MM.1S (cell line): ENCODE measurements around the gene C13orf46.
"Not testable (repeated sequence)": the region's sequence is repeated elsewhere in the genome, so short reads cannot be mapped to it uniquely, and the experiment has no call there.

Source experiments
- DNase-seq: peaks from one replicate; pipeline ENCODE4 v3.0.0-alpha.2; 2015
- H2AFZ ChIP-seq: fragments of 300-600 bp; sonication (generic); 2 replicates; pipeline ENCODE4 v1.6.0; 2016; ENCODE audit warnings: antibody characterized with exemption, low read length
- H3F3A ChIP-seq: fragments of 300-600 bp; sonication (generic); 2 replicates; pipeline ENCODE4 v1.6.1; 2016; ENCODE audit warnings: mild to moderate bottlenecking, antibody characterized with exemption, low read length, moderate library complexity, mixed read lengths; ENCODE audit not compliant: insufficient read depth
- H3K27ac ChIP-seq: fragments of 300-600 bp; sonication (generic); 2 replicates; pipeline ENCODE4 v1.5.1; 2016; ENCODE audit warnings: mild to moderate bottlenecking, low read length
- H3K27me3 ChIP-seq: fragments of 300-600 bp; sonication (generic); replicated peaks from 2 replicates; pipeline ENCODE4 v1.6.0; 2016; ENCODE audit warnings: low read length; ENCODE audit not compliant: insufficient read depth
- H3K36me3 ChIP-seq: fragments of 300-600 bp; sonication (generic); replicated peaks from 2 replicates; pipeline ENCODE4 v1.6.1; 2016; ENCODE audit warnings: mild to moderate bottlenecking, low read length, mixed read lengths; ENCODE audit not compliant: insufficient read depth
- H3K4me1 ChIP-seq: fragments of 300-600 bp; sonication (generic); 2 replicates; pipeline ENCODE4 v1.6.1; 2016; ENCODE audit warnings: low read length, mixed read lengths
- H3K4me2 ChIP-seq: fragments of 300-600 bp; sonication (generic); 2 replicates; pipeline ENCODE4 v1.6.0; 2016; ENCODE audit warnings: low read depth, low read length
- H3K4me3 ChIP-seq: fragments of 300-600 bp; sonication (generic); 2 replicates; pipeline ENCODE4 v1.5.1; 2016; ENCODE audit warnings: low read length, mixed read lengths
- H3K79me2 ChIP-seq: fragments of 300-600 bp; sonication (generic); 2 replicates; pipeline ENCODE4 v1.6.1; 2016; ENCODE audit warnings: mixed run types, low read length, mixed read lengths
- H3K9ac ChIP-seq: fragments of 300-600 bp; sonication (generic); 2 replicates; pipeline ENCODE4 v1.6.1; 2016; ENCODE audit warnings: low read length, mixed read lengths
- H3K9me2 ChIP-seq: fragments of 300-600 bp; sonication (generic); replicated peaks from 2 replicates; pipeline ENCODE4 v1.6.1; 2016; ENCODE audit warnings: mild to moderate bottlenecking, low read length, mixed read lengths; ENCODE audit not compliant: insufficient read depth
- H3K9me3 ChIP-seq: fragments of 300-600 bp; sonication (generic); replicated peaks from 2 replicates; pipeline ENCODE4 v1.6.1; 2016; ENCODE audit warnings: mild to moderate bottlenecking, low read length, mixed read lengths; ENCODE audit not compliant: insufficient read depth
- H4K20me1 ChIP-seq: fragments of 300-600 bp; sonication (generic); 2 replicates; pipeline ENCODE4 v1.6.1; 2016; ENCODE audit warnings: mild to moderate bottlenecking, low read length, moderate library complexity, mixed read lengths; ENCODE audit not compliant: insufficient read depth
- CTCF ChIP-seq: fragments of 300-600 bp; sonication (generic); IDR thresholded peaks from 2 replicates; pipeline ENCODE4 v1.5.1; 2016; ENCODE audit warnings: antibody characterized with exemption, low read length, mixed read lengths
- EZH2 ChIP-seq: fragments of 300-600 bp; sonication (generic); optimal IDR thresholded peaks from 2 replicates; pipeline ENCODE3; 2017; ENCODE audit warnings: low read depth, mild to moderate bottlenecking, antibody characterized with exemption, low read length, mixed read lengths
- EZH2phosphoT487 ChIP-seq: fragments of 300-600 bp; sonication (generic); IDR thresholded peaks from 2 replicates; pipeline ENCODE4 v1.6.1; 2018; ENCODE audit warnings: antibody characterized with exemption, low read length

C13orf46 gene

GRCh38 chr13:113915012-113915763 lies 58.7 kb downstream of the C13orf46 start:
- H3K4me1 ChIP-seq = peaks cover 14% of the 10 kb centered on the region
- no peaks in the 10 kb centered on the region for H3K9me2 ChIP-seq
- no peaks in the 10 kb centered on the region for H3K36me3 ChIP-seq
- no peak overlapping the region for H3K4me2 ChIP-seq
- no peak overlapping the region for H2AFZ ChIP-seq
- no peaks in the 10 kb centered on the region for H3K9me3 ChIP-seq
- 0 out of 2 replicates have a peak, but pooled peaks cover 5% of the 10 kb centered on the region for H3F3A ChIP-seq
- no peaks in the 10 kb centered on the region for H3K27me3 ChIP-seq
- H3K27ac ChIP-seq = no peak overlapping the region
- no peaks in the 10 kb centered on the region for H3K79me2 ChIP-seq
- no peak overlapping the region for H3K4me3 ChIP-seq
- no peak overlapping the region for H3K9ac ChIP-seq
- H4K20me1 ChIP-seq = no peaks in the 10 kb centered on the region
- TF ChIP-seq EZH2phosphoT487 (no peak), CTCF (no peak), EZH2 (no peak)
- no peak for DNase-seq

GRCh38 chr13:113914333-113915011 lies 59.4 kb downstream of the C13orf46 start:
- no peaks in the 10 kb centered on the region for H3K36me3 ChIP-seq

GRCh38 chr13:113913838-113914237 lies 60.0 kb downstream of the C13orf46 start:
- H3K4me3 ChIP-seq, H3K36me3 ChIP-seq, H3K4me2 ChIP-seq, H4K20me1 ChIP-seq, DNase-seq, H3K27ac ChIP-seq, H2AFZ ChIP-seq, H3K9me3 ChIP-seq, H3K79me2 ChIP-seq, H3K9ac ChIP-seq, H3K27me3 ChIP-seq, H3K9me2 ChIP-seq: not testable (repeated sequence)
- H3K4me1 ChIP-seq = peaks cover 22% of the 10 kb centered on the region
- H3F3A ChIP-seq = 0 out of 2 replicates have a peak, but pooled peaks cover 12% of the 10 kb centered on the region

More at GRCh38 chr13:113914333-113915011, 59.4 kb downstream of the C13orf46 start:
- no peak for DNase-seq
- no peak overlapping the region for H3K27ac ChIP-seq
- no peak overlapping the region for H3K4me2 ChIP-seq
- H3K9ac ChIP-seq = no peak overlapping the region
- H3K9me3 ChIP-seq = no peaks in the 10 kb centered on the region
- H3F3A ChIP-seq = 0 out of 2 replicates have a peak, but pooled peaks cover 6% of the 10 kb centered on the region
- peaks cover 16% of the 10 kb centered on the region for H3K4me1 ChIP-seq
- no peak for TF ChIP-seq EZH2
- H3K4me3 ChIP-seq = no peak overlapping the region
- H3K9me2 ChIP-seq = no peaks in the 10 kb centered on the region
- no peaks in the 10 kb centered on the region for H4K20me1 ChIP-seq
- no peaks in the 10 kb centered on the region for H3K27me3 ChIP-seq
- no peaks in the 10 kb centered on the region for H3K79me2 ChIP-seq
- H2AFZ ChIP-seq = no peak overlapping the region

GRCh38 chr13:113913408-113913807 lies 60.5 kb downstream of the C13orf46 start:
- not testable (repeated sequence) for H3K9me2 ChIP-seq, H2AFZ ChIP-seq, H4K20me1 ChIP-seq, H3K79me2 ChIP-seq, DNase-seq, H3K4me3 ChIP-seq, H3K36me3 ChIP-seq, H3K27me3 ChIP-seq, H3K9ac ChIP-seq, H3K9me3 ChIP-seq, H3K27ac ChIP-seq, H3K4me2 ChIP-seq
- H3K4me1 ChIP-seq = peaks cover 26% of the 10 kb centered on the region
- 0 out of 2 replicates have a peak, but pooled peaks cover 15% of the 10 kb centered on the region for H3F3A ChIP-seq
